Right lobe of liver (tissue), 6 donors: Measurements from ENCODE around the gene ZNF814. TPM values are rescaled to one million over a fixed set of nuclear protein-coding genes. Genes with fewer than 3 reads are reported as not detected.
"Not testable (repeated sequence)": the region's sequence is repeated elsewhere in the genome, so short reads cannot be mapped to it uniquely, and the experiment has no call there.

ENCODE experiments used
- ATAC-seq, 4 donors: fragments of 200-7000 bp; cut with Tn5 transposase; one replicate each; pipeline ENCODE4 v1.9.1; 2020; ENCODE audit warnings: mild to moderate bottlenecking in 4 of 4, moderate library complexity in 4 of 4
- DNase-seq, 3 donors: peaks; one replicate each; pipeline ENCODE4 v3.0.0-alpha.2; 2020
- H3K27ac ChIP-seq, 3 donors: fragments of 200-600 bp; one replicate each; pipeline ENCODE4 v1.8.0; 2022
- H3K27me3 ChIP-seq, 2 donors: fragments of 200-600 bp; one replicate each; pipeline ENCODE4 v1.8.0; 2022
- H3K36me3 ChIP-seq, 4 donors: fragments of 200-600 bp; sonication (generic) in 1 of 4; one replicate each; pipeline versions ENCODE4 v1.5.1 to v1.8.0; 2017 to 2022; ENCODE audit warnings: control low read depth in 1 of 4
- H3K4me1 ChIP-seq, 4 donors: fragments of 200-600 bp; sonication (generic) in 1 of 4; one replicate each; pipeline versions ENCODE4 v1.5.1 to v1.8.0; 2017 to 2022; ENCODE audit warnings: control low read depth in 1 of 4
- H3K4me3 ChIP-seq, 3 donors: fragments of 200-600 bp; one replicate each; pipeline ENCODE4 v1.8.0; 2022
- H3K9me3 ChIP-seq, 4 donors: fragments of 200-600 bp; sonication (generic) in 1 of 4; one replicate each; pipeline versions ENCODE4 v1.5.1 to v1.8.0; 2017 to 2022; ENCODE audit warnings: control low read depth in 1 of 4
- CTCF ChIP-seq, 4 donors: fragments of 200-600 bp in 3 of 4; fragments of 450-650 bp in 1 of 4; IDR thresholded peaks; one replicate each; pipeline versions ENCODE4 v1.5.1 to v1.8.0; 2016 to 2022; ENCODE audit warnings: antibody characterized with exemption in 4 of 4, mild to moderate bottlenecking in 2 of 4
- POLR2A ChIP-seq: fragments of 450-650 bp; IDR thresholded peaks from one replicate; pipeline ENCODE4 v1.6.1; 2017; ENCODE audit warnings: antibody characterized with exemption, mild to moderate bottlenecking
- WGBS: methylation state at CpG from one replicate; pipeline ENCODE4 v1.1.6; 2018; ENCODE audit warnings: low coverage, low lambda C conversion rate; ENCODE audit not compliant: insufficient coverage; ENCODE audit errors: missing lambda C conversion rate; 5-methylcytosine and 5-hydroxymethylcytosine counted together
- intact Hi-C, 2 donors: fragments of 100-400 bp; cut with DNase I; formaldehyde crosslinking; loops; one replicate each; pipeline versions ENCODE4 v1.11.2 to v1.14.1; 2022
- total RNA-seq, 6 experiments: library from RNA; depleted of rRNA in 2 of 6; stranded (reverse); fragments of >200 nt in 2 of 6; fragmentation: NEBNext Ultra II Directional in 3 of 6; extraction: Animal tissue kit (Norgen Biotek cat#: 25700) in 3 of 6; gene quantifications; one replicate each; pipeline versions ENCODE4 v1.1.0 to v1.2.4, GENCODE V29; 2016 to 2023
- donor health status: DM: no; HTN: yes; CAD: no.
- donor health status: DM: no; HTN: no; CAD: no.
- donor health status: DM: no; HTN: no; CAD: no.
- donor health status: DM: no; HTN: yes; CAD: no.
- donor health status: DM: no; HTN: yes; CAD: no.

ZNF814 gene
- total RNA-seq, 6 experiments from 2014 or later: 5.1 to 11.7 (median 8.7) TPM

GRCh38 chr19:57903618-57904184 is 14.9 kb upstream of the ZNF814 start:
- H3K27ac ChIP-seq: peak overlapping the region in 1 of 3 donors; percentile 55

GRCh38 chr19:57900311-57900710 is 11.5 kb upstream of the ZNF814 start:
- Histone ChIP-seq H3K4me1 (peaks cover 0 to 21% (median 6%) of the 10 kb centered on the region in 4 donors), H3K27ac (no peak overlapping the region), H3K4me3 (no peak overlapping the region), H3K36me3 (no peaks in the 10 kb centered on the region), H3K27me3 (no peaks in the 10 kb centered on the region), H3K9me3 (no peaks in the 10 kb centered on the region)
- ATAC-seq (no peak), DNase-seq (no peak)
- TF ChIP-seq POLR2A (no peak), CTCF (IDR thresholded peaks at IDR 0.05) (no peak)
- intact Hi-C loops: loop anchor here in 1 of 2 donors (10.0 kb wide), 1 partner anchor 156 kb away; the partner anchor contains the start of gene ZNF776
- WGBS: 81% methylated on average over 5 of the region's 5 CpGs

More at GRCh38 chr19:57903618-57904184, 14.9 kb upstream of the ZNF814 start:
- peak in 1 of 3 donors; percentile 80 for DNase-seq
- no peak for TF ChIP-seq CTCF (IDR thresholded peaks at IDR 0.05)
- no peak for TF ChIP-seq POLR2A
- WGBS: 9% methylated on average over 7 of the region's 7 CpGs
- intact Hi-C loops: loop anchor here in 1 of 2 donors (10.0 kb wide), 1 partner anchor 159 kb away; the partner anchor contains the start of gene ZNF776
- H3K27me3 ChIP-seq: no peaks in the 10 kb centered on the region
- peaks cover 0 to 31% (median 6%) of the 10 kb centered on the region in 4 donors for H3K4me1 ChIP-seq
- H3K36me3 ChIP-seq: peaks cover 0 to 8% (median 2%) of the 10 kb centered on the region in 4 donors
- H3K9me3 ChIP-seq: no peaks in the 10 kb centered on the region
- peak; percentile 33 to 71 (median 57) for ATAC-seq
- peak overlapping the region in 2 of 3 donors; percentile 13 to 17 for H3K4me3 ChIP-seq

GRCh38 chr19:57890706-57891105 is 1.9 kb upstream of the ZNF814 start:
- H3K27me3 ChIP-seq, DNase-seq, intact Hi-C loops, ATAC-seq, H3K9me3 ChIP-seq, H3K4me3 ChIP-seq, H3K36me3 ChIP-seq, H3K27ac ChIP-seq: not testable (repeated sequence)
- 87% methylated on average over 3 of the region's 3 CpGs for WGBS
- peaks cover 0 to 11% (median 0%) of the 10 kb centered on the region in 4 donors for H3K4me1 ChIP-seq

DNA sequence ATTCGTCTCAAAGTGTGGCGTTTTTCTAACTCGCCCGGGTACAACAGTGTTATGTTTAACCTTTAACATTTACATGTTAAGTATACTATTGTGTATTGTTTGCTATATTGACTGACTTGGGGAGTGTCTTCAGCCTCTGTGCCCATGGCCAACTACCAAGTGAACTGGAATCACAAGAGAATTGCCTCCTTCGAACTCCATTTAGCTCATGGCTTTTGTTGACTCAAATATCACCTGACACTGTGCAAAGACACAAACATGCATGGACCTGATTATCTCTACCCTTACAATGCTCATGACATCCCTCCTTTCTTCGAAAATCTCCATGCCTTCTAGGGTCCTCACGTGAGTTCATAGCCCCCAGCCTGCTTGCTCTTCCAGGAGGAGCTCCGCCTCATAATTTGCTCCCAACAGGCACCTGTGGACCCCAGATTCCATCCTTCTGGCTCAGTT is 704 bp downstream of the ZNF814 start:
- Histone ChIP-seq H3K9me3 (no peaks in the 10 kb centered on the region), H3K4me1 (peaks cover 0 to 11% (median 0%) of the 10 kb centered on the region in 4 donors), H3K27ac (peak overlapping the region in 1 of 3 donors; percentile 49), H3K27me3 (no peaks in the 10 kb centered on the region), H3K4me3 (peak overlapping the region; percentile 54 to 87 (median 78)), H3K36me3 (no peaks in the 10 kb centered on the region)
- ATAC-seq (peak in 1 of 4 donors; percentile 24), DNase-seq (no peak)
- intact Hi-C loops: no loop called here
- TF ChIP-seq POLR2A: no peak
- 6% methylated on average over 8 of the region's 8 CpGs for WGBS

GRCh38 chr19:57887195-57887941 is 1.5 kb downstream of the ZNF814 start:
- ATAC-seq (no peak), DNase-seq (no peak)
- H3K4me1 ChIP-seq: peaks cover 0 to 11% (median 0%) of the 10 kb centered on the region in 4 donors
- no peak overlapping the region for H3K27ac ChIP-seq
- no peaks in the 10 kb centered on the region for H3K27me3 ChIP-seq
- no peaks in the 10 kb centered on the region for H3K36me3 ChIP-seq
- intact Hi-C loops: no loop called here
- no peak for TF ChIP-seq CTCF (IDR thresholded peaks at IDR 0.05)
- no peak for TF ChIP-seq POLR2A
- H3K4me3 ChIP-seq: peak overlapping the region in 1 of 3 donors; percentile 87
- WGBS: 47% methylated on average over 6 of the region's 6 CpGs
- no peaks in the 10 kb centered on the region for H3K9me3 ChIP-seq
